Esophagus squamous epithelium (tissue), 4 donors: ENCODE measurements around the gene GNLY.

ENCODE experiments used
- CTCF ChIP-seq, 6 experiments: fragments of 450-650 bp in 4 of 6; fragments of 200-600 bp in 2 of 6; sonication (generic) in 2 of 6; IDR thresholded peaks; one replicate each; pipeline ENCODE4 v1.5.1; 2016 to 2019; ENCODE audit warnings: antibody characterized with exemption in 6 of 6, mild to moderate bottlenecking in 4 of 6, moderate library complexity in 4 of 6
- POLR2A ChIP-seq, 4 donors: fragments of 450-650 bp; IDR thresholded peaks; one replicate each; pipeline ENCODE4 v1.6.1; 2017; ENCODE audit warnings: antibody characterized with exemption in 4 of 4, mild to moderate bottlenecking in 4 of 4, moderate library complexity in 3 of 4

DNA sequence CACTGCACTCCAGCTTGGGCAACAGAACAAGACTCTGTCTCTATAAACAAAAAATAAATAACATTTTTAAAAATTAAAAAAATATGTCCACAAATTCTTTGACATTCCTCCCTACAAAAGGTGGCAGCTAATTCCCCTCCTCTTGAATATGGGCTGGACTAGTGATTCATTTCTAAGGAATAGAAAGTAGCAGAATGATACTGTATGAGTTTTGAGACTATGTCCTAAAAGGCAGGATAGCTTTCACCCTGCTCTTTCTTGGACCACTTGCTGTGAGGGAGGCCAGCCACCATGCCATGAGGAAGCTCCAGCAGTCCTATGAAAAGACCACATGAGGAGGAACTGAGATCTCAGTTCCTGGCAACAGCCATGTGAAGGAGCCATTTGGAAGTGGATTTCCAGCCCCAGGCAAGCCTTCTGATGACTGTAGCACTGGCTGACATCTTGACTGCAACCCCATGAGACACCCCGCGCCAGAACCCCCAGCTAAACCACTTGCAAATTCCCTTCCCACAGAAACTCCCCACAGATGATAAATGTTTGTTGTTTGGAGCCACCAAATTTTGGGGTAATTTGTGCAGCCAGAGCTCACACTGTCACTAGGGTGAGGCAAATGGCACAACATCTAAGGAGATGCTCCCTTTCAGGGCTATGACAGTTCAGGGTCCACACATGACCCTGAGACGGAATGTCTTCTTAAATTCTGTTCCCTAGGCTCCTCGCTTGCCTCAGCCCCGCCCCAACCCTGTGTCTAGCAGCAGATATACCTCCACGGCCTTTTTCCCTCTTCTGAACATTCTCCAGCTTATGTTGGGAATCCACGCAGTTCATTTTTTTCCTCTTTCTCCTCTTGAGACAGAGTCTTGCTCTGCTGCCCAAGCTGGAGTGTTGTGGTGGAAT is 42.5 kb downstream of the GNLY start:
- no peak for TF ChIP-seq CTCF (IDR thresholded peaks at IDR 0.05)
- TF ChIP-seq POLR2A (IDR thresholded peaks at IDR 0.05): no peak
